ENCODE data around the gene LETM1. TPM values are rescaled to one million over a fixed set of nuclear protein-coding genes. Genes with fewer than 3 reads are reported as not detected.

Gene LETM1
- total RNA-seq, 1 donor from 2014 or later, result 41.3 TPM

GRCh38 chr4:1803523-1804423, 52.2 kb downstream of the LETM1 start:
- Mint-ChIP-seq H3K4me1 (ENCODE audit: low read depth) (no peaks in the 10 kb centered on the region), H3K27ac (ENCODE audit: unreplicated experiment) (no peak overlapping the region), H3K9me3 (ENCODE audit: low read depth) (no peaks in the 10 kb centered on the region), H3K36me3 (ENCODE audit: low read depth) (no peaks in the 10 kb centered on the region), H3K4me3 (ENCODE audit: unreplicated experiment) (no peak overlapping the region), H3K27me3 (ENCODE audit: low read depth) (no peaks in the 10 kb centered on the region)
- no peak for DNase-seq (ENCODE audit: low spot score)
- TF ChIP-seq CTCF (IDR thresholded peaks at IDR 0.05), result no peak

GRCh38 chr4:1802720-1803522, 53.0 kb downstream of the LETM1 start:
- no peak overlapping the region for H3K27ac Mint-ChIP-seq (ENCODE audit: unreplicated experiment)
- H3K4me3 Mint-ChIP-seq (ENCODE audit: unreplicated experiment), result no peak overlapping the region
- no peaks in the 10 kb centered on the region for H3K27me3 Mint-ChIP-seq (ENCODE audit: low read depth)
- H3K9me3 Mint-ChIP-seq (ENCODE audit: low read depth), result no peaks in the 10 kb centered on the region
- DNase-seq (ENCODE audit: low spot score), result no peak
- H3K4me1 Mint-ChIP-seq (ENCODE audit: low read depth), result no peaks in the 10 kb centered on the region
- no peak for TF ChIP-seq CTCF (IDR thresholded peaks at IDR 0.05)
- H3K36me3 Mint-ChIP-seq (ENCODE audit: low read depth), result no peaks in the 10 kb centered on the region

- Mint-ChIP-seq H3K4me1 (ENCODE audit: low read depth) (no peaks in the 10 kb centered on the region), H3K36me3 (ENCODE audit: low read depth) (no peaks in the 10 kb centered on the region), H3K9me3 (ENCODE audit: low read depth) (no peaks in the 10 kb centered on the region), H3K4me3 (ENCODE audit: unreplicated experiment) (no peak overlapping the region), H3K27ac (ENCODE audit: unreplicated experiment) (no peak overlapping the region), H3K27me3 (ENCODE audit: low read depth) (no peaks in the 10 kb centered on the region)
- DNase-seq (ENCODE audit: low spot score), result no peak
- no peak for TF ChIP-seq CTCF (IDR thresholded peaks at IDR 0.05)
These were observed 53.7 kb downstream of the LETM1 start for GRCh38 chr4:1802151-1802715.

- DNase-seq (ENCODE audit: low spot score), result no peak
- Mint-ChIP-seq H3K4me1 (ENCODE audit: low read depth) (no peaks in the 10 kb centered on the region), H3K9me3 (ENCODE audit: low read depth) (no peaks in the 10 kb centered on the region), H3K27ac (ENCODE audit: unreplicated experiment) (no peak overlapping the region), H3K27me3 (ENCODE audit: low read depth) (peaks cover 1% of the 10 kb centered on the region), H3K4me3 (ENCODE audit: unreplicated experiment) (no peak overlapping the region), H3K36me3 (ENCODE audit: low read depth) (no peaks in the 10 kb centered on the region)
- TF ChIP-seq CTCF (IDR thresholded peaks at IDR 0.05), result no peak
These were observed 54.5 kb downstream of the LETM1 start for GRCh38 chr4:1801286-1801958.

GRCh38 chr4:1800805-1801204, 55.2 kb downstream of the LETM1 start:
- no peak for DNase-seq (ENCODE audit: low spot score)
- TF ChIP-seq CTCF (IDR thresholded peaks at IDR 0.05), result no peak
- Mint-ChIP-seq H3K4me1 (ENCODE audit: low read depth) (no peaks in the 10 kb centered on the region), H3K27me3 (ENCODE audit: low read depth) (peaks cover 3% of the 10 kb centered on the region), H3K36me3 (ENCODE audit: low read depth) (no peaks in the 10 kb centered on the region), H3K4me3 (ENCODE audit: unreplicated experiment) (no peak overlapping the region), H3K9me3 (ENCODE audit: low read depth) (no peaks in the 10 kb centered on the region), H3K27ac (ENCODE audit: unreplicated experiment) (no peak overlapping the region)

All from chondrocyte (in vitro differentiated cells).